Measurements from ENCODE around the gene KIT.

DNA sequence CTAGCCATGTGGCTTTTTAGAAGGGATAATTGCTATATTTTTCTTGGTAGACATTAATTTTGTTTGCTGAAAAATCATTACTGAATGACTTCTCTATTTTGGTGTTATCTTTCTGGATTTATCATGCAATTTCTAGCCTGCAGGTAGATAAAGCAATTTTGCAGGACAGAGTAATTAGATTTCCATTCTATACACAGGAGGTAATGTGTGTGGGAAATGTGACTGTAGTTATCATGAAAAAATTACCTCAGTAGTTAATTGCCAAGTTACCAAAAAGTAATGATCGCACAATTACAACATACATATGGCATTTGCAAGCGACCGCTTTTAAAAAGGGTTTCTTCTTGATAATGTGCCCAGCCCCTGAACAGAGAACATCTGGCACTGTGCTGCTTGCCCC, 66.1 kb downstream of the KIT start:
- no peak for TF ChIP-seq EZH2 (IDR thresholded peaks at IDR 0.05; ENCODE audit: insufficient read depth, poor library complexity, severe bottlenecking)
- no peak for TF ChIP-seq EZH2phosphoT487 (IDR thresholded peaks at IDR 0.05; ENCODE audit: insufficient read depth, low read depth)
